Ascending aorta (tissue), 2 donors: ENCODE data around the gene UGCG. TPM values are rescaled to one million over a fixed set of nuclear protein-coding genes. Genes with fewer than 3 reads are reported as not detected.

Experiments
- DNase-seq, 2 donors: peaks; one replicate each; pipeline ENCODE4 v3.0.0-alpha.2; 2019; ENCODE audit warnings: low spot score in 2 of 2
- H3K27ac ChIP-seq, 2 donors: fragments of 200-600 bp; sonication (generic); one replicate each; pipeline ENCODE4 v1.5.1; 2016 to 2017; ENCODE audit warnings: mild to moderate bottlenecking in 1 of 2
- H3K27me3 ChIP-seq: fragments of 200-600 bp; sonication (generic); one replicate; pipeline ENCODE4 v1.5.1; 2017
- H3K36me3 ChIP-seq, 2 donors: fragments of 200-600 bp; sonication (generic); one replicate each; pipeline ENCODE4 v1.5.1; 2016
- H3K4me1 ChIP-seq, 2 donors: fragments of 200-600 bp; sonication (generic); one replicate each; pipeline ENCODE4 v1.5.1; 2016 to 2017; ENCODE audit warnings: mild to moderate bottlenecking in 1 of 2
- H3K4me3 ChIP-seq, 2 donors: fragments of 200-600 bp; sonication (generic); one replicate each; pipeline ENCODE4 v1.5.1; 2016 to 2017; ENCODE audit warnings: mild to moderate bottlenecking in 1 of 2
- H3K9me3 ChIP-seq, 2 donors: fragments of 200-600 bp; sonication (generic); one replicate each; pipeline ENCODE4 v1.5.1; 2016
- CTCF ChIP-seq, 3 experiments: fragments of 200-600 bp in 2 of 3; fragments of 450-650 bp in 1 of 3; sonication (generic) in 2 of 3; IDR thresholded peaks; one replicate each; pipeline ENCODE4 v1.5.1; 2016 to 2019; ENCODE audit warnings: antibody characterized with exemption in 3 of 3, mild to moderate bottlenecking in 1 of 3, moderate library complexity in 1 of 3
- intact Hi-C: fragments of 100-400 bp; cut with DNase I; formaldehyde crosslinking; loops from one replicate; pipeline ENCODE4 v1.15.1; 2023
- total RNA-seq: library from RNA; depleted of rRNA; stranded (reverse); fragments of >200 nt; gene quantifications from one replicate; pipeline ENCODE4 v1.1.0, GENCODE V29; 2016

The UGCG gene
- total RNA-seq, 1 donor from 2014 or later = 5.7 TPM

- H3K27me3 ChIP-seq = no peaks in the 10 kb centered on the region
- TF ChIP-seq CTCF (IDR thresholded peaks at IDR 0.05) = no peak
- H3K4me3 ChIP-seq = no peak overlapping the region
- H3K4me1 ChIP-seq = no peaks in the 10 kb centered on the region
- no peaks in the 10 kb centered on the region for H3K36me3 ChIP-seq
- no peak for DNase-seq
- intact Hi-C loops = no loop called here
- H3K9me3 ChIP-seq = no peaks in the 10 kb centered on the region
- H3K27ac ChIP-seq = no peak overlapping the region
Measured at GRCh38 chr9:111948951-111949350, 52.3 kb downstream of the UGCG start.

- Histone ChIP-seq H3K4me1 (no peaks in the 10 kb centered on the region), H3K4me3 (no peak overlapping the region), H3K9me3 (no peaks in the 10 kb centered on the region), H3K27ac (no peak overlapping the region), H3K27me3 (no peaks in the 10 kb centered on the region), H3K36me3 (no peaks in the 10 kb centered on the region)
- DNase-seq = no peak
- intact Hi-C loops = loop anchor here (10.0 kb wide), 1 partner anchor 105 kb away; no protein-coding TSS in a partner anchor
- no peak for TF ChIP-seq CTCF (IDR thresholded peaks at IDR 0.05)
Measured at GRCh38 chr9:111949919-111950318, 53.3 kb downstream of the UGCG start.

- peak in 1 of 2 donors; percentile 40 for DNase-seq
- Histone ChIP-seq H3K27ac (no peak overlapping the region), H3K4me3 (no peak overlapping the region), H3K36me3 (no peaks in the 10 kb centered on the region), H3K9me3 (no peaks in the 10 kb centered on the region), H3K4me1 (no peaks in the 10 kb centered on the region), H3K27me3 (no peaks in the 10 kb centered on the region)
- intact Hi-C loops = loop anchor here (10.0 kb wide), 1 partner anchor 102 kb away; no protein-coding TSS in a partner anchor
- no peak for TF ChIP-seq CTCF (IDR thresholded peaks at IDR 0.05)
Measured at GRCh38 chr9:111952559-111952958, 55.9 kb downstream of the UGCG start.

- Histone ChIP-seq H3K9me3 (no peaks in the 10 kb centered on the region), H3K4me3 (no peak overlapping the region), H3K36me3 (no peaks in the 10 kb centered on the region), H3K27ac (no peak overlapping the region), H3K4me1 (peaks cover 4% of the 10 kb centered on the region in 2 donors), H3K27me3 (no peaks in the 10 kb centered on the region)
- DNase-seq = peak in 1 of 2 donors; percentile 9
- no peak for TF ChIP-seq CTCF (IDR thresholded peaks at IDR 0.05)
- intact Hi-C loops = loop anchor here (10.0 kb wide), 1 partner anchor 101 kb away; no protein-coding TSS in a partner anchor
Measured at GRCh38 chr9:111953444-111953843, 56.8 kb downstream of the UGCG start.

GRCh38 chr9:111955048-111955447 is 58.4 kb downstream of the UGCG start:
- H3K4me3 ChIP-seq = no peak overlapping the region
- H3K9me3 ChIP-seq = no peaks in the 10 kb centered on the region
- no peaks in the 10 kb centered on the region for H3K27me3 ChIP-seq
- H3K36me3 ChIP-seq = no peaks in the 10 kb centered on the region
- DNase-seq = peak in 1 of 2 donors; percentile 39
- no peak overlapping the region for H3K27ac ChIP-seq
- TF ChIP-seq CTCF (IDR thresholded peaks at IDR 0.05) = no peak
- peaks cover 4 to 6% of the 10 kb centered on the region in 2 donors for H3K4me1 ChIP-seq
- intact Hi-C loops = loop anchor here (10.0 kb wide), 1 partner anchor 100 kb away; no protein-coding TSS in a partner anchor
